Inflammatory macrophage treated with lipopolysaccharide for 1 hour (primary cell): ENCODE measurements around the gene TFDP1.

Experiments used
- DNase-seq, 2 donors: peaks; one replicate each; pipeline ENCODE4 v3.0.0-alpha.2; 2020 to 2022

The TFDP1 gene

DNA sequence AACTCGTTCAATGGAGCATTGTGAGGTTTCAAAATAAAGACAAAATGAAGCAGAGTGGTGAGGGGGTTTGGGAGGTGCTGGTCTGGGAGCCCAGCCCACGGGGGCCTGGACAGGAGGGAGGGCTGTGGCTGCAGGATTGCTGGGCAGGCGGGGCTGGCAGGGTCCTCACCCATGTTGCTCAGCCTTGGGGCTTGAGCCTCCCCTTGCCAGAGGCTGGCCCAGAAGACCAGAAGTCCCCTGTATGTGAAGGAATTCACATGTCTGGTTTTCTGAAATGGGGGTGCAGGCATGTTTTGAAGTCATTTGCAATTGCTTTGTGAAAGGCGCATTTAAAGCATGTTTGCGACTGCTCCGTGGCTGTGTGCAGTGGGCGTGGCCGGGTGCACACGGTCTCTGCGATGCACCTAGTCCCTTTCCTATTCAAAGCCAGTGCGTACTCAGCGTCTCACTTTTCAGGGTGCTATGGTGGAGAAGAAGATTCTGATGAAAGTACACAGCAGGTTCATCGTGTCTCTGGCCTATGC is 84.7 kb downstream of the TFDP1 start:
- DNase-seq = no peak

DNA sequence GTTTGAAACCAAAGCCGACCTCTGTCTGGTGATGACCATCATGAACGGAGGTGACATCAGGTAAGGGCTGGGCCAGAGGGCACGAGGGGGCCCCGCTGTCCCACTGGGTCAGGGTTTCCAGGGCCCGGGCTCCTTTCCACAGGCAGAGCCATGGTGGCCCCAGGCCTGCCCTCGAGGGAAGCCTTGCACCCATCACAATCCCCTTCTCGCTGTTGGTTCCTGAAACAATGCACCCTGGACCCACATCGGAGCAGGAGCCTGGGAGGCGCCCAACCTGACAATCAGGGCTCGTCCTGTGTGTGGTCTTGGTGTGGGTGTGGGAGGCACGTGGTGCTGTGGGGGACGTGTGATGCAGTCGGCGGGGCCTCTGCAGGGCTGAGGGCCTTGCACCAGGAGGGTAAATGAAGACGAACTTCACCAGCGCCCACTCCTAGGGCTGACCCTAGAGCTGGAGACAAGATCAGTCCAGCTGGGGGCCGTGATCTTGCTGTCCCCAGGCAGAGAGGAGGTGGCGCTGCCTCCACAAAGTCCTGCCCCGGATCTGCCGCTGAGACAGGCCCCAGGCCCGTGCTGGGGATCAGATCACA is 85.3 kb downstream of the TFDP1 start:
- no peak for DNase-seq

GRCh38 chr13:113670541-113670940 is 86.0 kb downstream of the TFDP1 start:
- no peak for DNase-seq

- DNase-seq = no peak
Observed at GRCh38 chr13:113671066-113672001, 86.8 kb downstream of the TFDP1 start.

DNA sequence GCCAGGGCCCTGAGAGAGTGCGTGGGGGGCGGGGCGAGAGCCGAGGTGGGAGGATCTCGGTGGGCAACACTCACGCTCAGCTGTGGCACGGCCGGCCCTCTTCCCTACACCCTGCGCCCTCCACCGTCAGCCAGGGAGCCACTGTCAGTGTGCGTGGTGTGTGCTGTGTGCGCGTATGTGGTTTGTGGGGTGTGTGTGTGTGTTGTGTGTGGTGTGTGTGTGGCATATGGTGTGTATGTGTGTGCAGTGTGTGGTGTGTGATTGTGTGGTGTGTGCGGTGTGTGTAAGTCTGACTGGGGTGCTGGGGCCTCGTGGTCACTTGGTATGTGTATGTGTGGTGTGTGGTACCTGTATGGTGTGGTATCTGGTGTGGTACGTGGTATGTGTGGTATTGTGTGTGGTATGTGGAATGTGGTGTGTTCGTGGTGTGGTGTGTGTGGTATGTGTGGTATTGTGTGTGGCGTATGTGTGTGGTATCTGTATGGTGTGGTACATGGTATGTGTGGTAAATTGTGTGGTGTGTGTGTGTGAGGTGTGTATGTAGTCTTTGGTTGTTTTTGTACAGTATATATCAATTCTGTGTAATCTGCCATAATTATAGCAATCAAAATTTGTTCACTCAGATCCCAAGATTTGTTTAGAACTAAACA is 87.6 kb downstream of the TFDP1 start:
- no peak for DNase-seq
